Measurements from ENCODE around the gene TPCN2. TPM values are rescaled to one million over a fixed set of nuclear protein-coding genes. Genes with fewer than 3 reads are reported as not detected.
A peak's percentile ranks its signal among the peaks of the same experiment; 100 is the strongest.

Gene TPCN2
- polyA plus RNA-seq, 2 donors = 6.5 to 12.1 TPM

- Histone ChIP-seq H3K4me3 (ENCODE audit: low read depth in 1 of 2, low read length in 2 of 2) (no peak overlapping the region), H3K27me3 (ENCODE audit: control insufficient read depth in 1 of 2, insufficient read depth in 2 of 2, low read length in 2 of 2) (no peaks in the 10 kb centered on the region), H3K36me3 (ENCODE audit: control insufficient read depth in 2 of 2, insufficient read depth in 2 of 2, low read length in 1 of 2) (no peaks in the 10 kb centered on the region), H3K27ac (ENCODE audit: low read depth in 2 of 2, low read length in 1 of 2) (no peak overlapping the region), H3K9me3 (ENCODE audit: control insufficient read depth in 2 of 2, insufficient read depth in 1 of 2, low read depth in 1 of 2, low read length in 1 of 2) (peaks cover 0 to 2% of the 10 kb centered on the region in 2 donors), H3K4me1 (ENCODE audit: control insufficient read depth in 2 of 2, insufficient read depth in 2 of 2, low read length in 1 of 2) (no peaks in the 10 kb centered on the region)
- 85% methylated on average over 22 of the region's 22 CpGs for WGBS, 2 donors
These were observed 14.4 kb upstream of the TPCN2 start for GRCh38 chr11:69034123-69034867.

GRCh38 chr11:69035150-69035945 lies 13.4 kb upstream of the TPCN2 start:
- Histone ChIP-seq H3K4me3 (ENCODE audit: low read depth in 1 of 2, low read length in 2 of 2) (no peak overlapping the region), H3K4me1 (ENCODE audit: control insufficient read depth in 2 of 2, insufficient read depth in 2 of 2, low read length in 1 of 2) (no peaks in the 10 kb centered on the region), H3K27me3 (ENCODE audit: control insufficient read depth in 1 of 2, insufficient read depth in 2 of 2, low read length in 2 of 2) (no peaks in the 10 kb centered on the region), H3K36me3 (ENCODE audit: control insufficient read depth in 2 of 2, insufficient read depth in 2 of 2, low read length in 1 of 2) (no peaks in the 10 kb centered on the region), H3K27ac (ENCODE audit: low read depth in 2 of 2, low read length in 1 of 2) (peak overlapping the region in 1 of 2 donors; percentile 61), H3K9me3 (ENCODE audit: control insufficient read depth in 2 of 2, insufficient read depth in 1 of 2, low read depth in 1 of 2, low read length in 1 of 2) (peaks cover 0 to 2% of the 10 kb centered on the region in 2 donors)
- WGBS, 2 donors = 63 to 67% methylated on average over 20 to 21 of the region's 21 CpGs

- WGBS, 2 donors = 65 to 72% methylated on average over 11 of the region's 11 CpGs
- Histone ChIP-seq H3K9me3 (ENCODE audit: control insufficient read depth in 2 of 2, insufficient read depth in 1 of 2, low read depth in 1 of 2, low read length in 1 of 2) (peaks cover 0 to 2% of the 10 kb centered on the region in 2 donors), H3K27me3 (ENCODE audit: control insufficient read depth in 1 of 2, insufficient read depth in 2 of 2, low read length in 2 of 2) (no peaks in the 10 kb centered on the region), H3K4me3 (ENCODE audit: low read depth in 1 of 2, low read length in 2 of 2) (no peak overlapping the region), H3K27ac (ENCODE audit: low read depth in 2 of 2, low read length in 1 of 2) (peak overlapping the region in 1 of 2 donors; percentile 61), H3K4me1 (ENCODE audit: control insufficient read depth in 2 of 2, insufficient read depth in 2 of 2, low read length in 1 of 2) (no peaks in the 10 kb centered on the region), H3K36me3 (ENCODE audit: control insufficient read depth in 2 of 2, insufficient read depth in 2 of 2, low read length in 1 of 2) (no peaks in the 10 kb centered on the region)
These were observed 12.8 kb upstream of the TPCN2 start for GRCh38 chr11:69035946-69036340.

GRCh38 chr11:69037074-69037473 lies 11.7 kb upstream of the TPCN2 start:
- no peaks in the 10 kb centered on the region for H3K36me3 ChIP-seq (ENCODE audit: control insufficient read depth in 2 of 2, insufficient read depth in 2 of 2, low read length in 1 of 2)
- H3K4me3 ChIP-seq (ENCODE audit: low read depth in 1 of 2, low read length in 2 of 2) = no peak overlapping the region
- no peaks in the 10 kb centered on the region for H3K4me1 ChIP-seq (ENCODE audit: control insufficient read depth in 2 of 2, insufficient read depth in 2 of 2, low read length in 1 of 2)
- no peak overlapping the region for H3K27ac ChIP-seq (ENCODE audit: low read depth in 2 of 2, low read length in 1 of 2)
- 85 to 88% methylated on average over 18 of the region's 18 CpGs for WGBS, 2 donors
- peaks cover 0 to 2% of the 10 kb centered on the region in 2 donors for H3K9me3 ChIP-seq (ENCODE audit: control insufficient read depth in 2 of 2, insufficient read depth in 1 of 2, low read depth in 1 of 2, low read length in 1 of 2)
- H3K27me3 ChIP-seq (ENCODE audit: control insufficient read depth in 1 of 2, insufficient read depth in 2 of 2, low read length in 2 of 2) = no peaks in the 10 kb centered on the region

GRCh38 chr11:69037544-69037943 lies 11.2 kb upstream of the TPCN2 start:
- Histone ChIP-seq H3K9me3 (ENCODE audit: control insufficient read depth in 2 of 2, insufficient read depth in 1 of 2, low read depth in 1 of 2, low read length in 1 of 2) (peaks cover 0 to 2% of the 10 kb centered on the region in 2 donors), H3K27ac (ENCODE audit: low read depth in 2 of 2, low read length in 1 of 2) (peak overlapping the region in 1 of 2 donors; percentile 24), H3K4me3 (ENCODE audit: low read depth in 1 of 2, low read length in 2 of 2) (no peak overlapping the region), H3K36me3 (ENCODE audit: control insufficient read depth in 2 of 2, insufficient read depth in 2 of 2, low read length in 1 of 2) (no peaks in the 10 kb centered on the region), H3K4me1 (ENCODE audit: control insufficient read depth in 2 of 2, insufficient read depth in 2 of 2, low read length in 1 of 2) (no peaks in the 10 kb centered on the region), H3K27me3 (ENCODE audit: control insufficient read depth in 1 of 2, insufficient read depth in 2 of 2, low read length in 2 of 2) (no peaks in the 10 kb centered on the region)
- 77 to 81% methylated on average over 8 of the region's 8 CpGs for WGBS, 2 donors

GRCh38 chr11:69039501-69039900 lies 9.2 kb upstream of the TPCN2 start:
- Histone ChIP-seq H3K9me3 (ENCODE audit: control insufficient read depth in 2 of 2, insufficient read depth in 1 of 2, low read depth in 1 of 2, low read length in 1 of 2) (no peaks in the 10 kb centered on the region), H3K4me3 (ENCODE audit: low read depth in 1 of 2, low read length in 2 of 2) (no peak overlapping the region), H3K36me3 (ENCODE audit: control insufficient read depth in 2 of 2, insufficient read depth in 2 of 2, low read length in 1 of 2) (no peaks in the 10 kb centered on the region), H3K27ac (ENCODE audit: low read depth in 2 of 2, low read length in 1 of 2) (no peak overlapping the region), H3K4me1 (ENCODE audit: control insufficient read depth in 2 of 2, insufficient read depth in 2 of 2, low read length in 1 of 2) (peaks cover 0 to 2% of the 10 kb centered on the region in 2 donors), H3K27me3 (ENCODE audit: control insufficient read depth in 1 of 2, insufficient read depth in 2 of 2, low read length in 2 of 2) (no peaks in the 10 kb centered on the region)
- 75 to 86% methylated on average over 1 of the region's 1 CpG for WGBS, 2 donors

GRCh38 chr11:69040051-69040450 lies 8.7 kb upstream of the TPCN2 start:
- no peaks in the 10 kb centered on the region for H3K27me3 ChIP-seq (ENCODE audit: control insufficient read depth in 1 of 2, insufficient read depth in 2 of 2, low read length in 2 of 2)
- peaks cover 0 to 2% of the 10 kb centered on the region in 2 donors for H3K4me1 ChIP-seq (ENCODE audit: control insufficient read depth in 2 of 2, insufficient read depth in 2 of 2, low read length in 1 of 2)
- H3K36me3 ChIP-seq (ENCODE audit: control insufficient read depth in 2 of 2, insufficient read depth in 2 of 2, low read length in 1 of 2) = no peaks in the 10 kb centered on the region
- no peaks in the 10 kb centered on the region for H3K9me3 ChIP-seq (ENCODE audit: control insufficient read depth in 2 of 2, insufficient read depth in 1 of 2, low read depth in 1 of 2, low read length in 1 of 2)
- H3K27ac ChIP-seq (ENCODE audit: low read depth in 2 of 2, low read length in 1 of 2) = no peak overlapping the region
- no peak overlapping the region for H3K4me3 ChIP-seq (ENCODE audit: low read depth in 1 of 2, low read length in 2 of 2)
- 79 to 81% methylated on average over 6 of the region's 6 CpGs for WGBS, 2 donors

- WGBS, 2 donors = 74 to 78% methylated on average over 4 of the region's 4 CpGs
- H3K4me3 ChIP-seq (ENCODE audit: low read depth in 1 of 2, low read length in 2 of 2) = no peak overlapping the region
- no peaks in the 10 kb centered on the region for H3K27me3 ChIP-seq (ENCODE audit: control insufficient read depth in 1 of 2, insufficient read depth in 2 of 2, low read length in 2 of 2)
- no peaks in the 10 kb centered on the region for H3K9me3 ChIP-seq (ENCODE audit: control insufficient read depth in 2 of 2, insufficient read depth in 1 of 2, low read depth in 1 of 2, low read length in 1 of 2)
- H3K27ac ChIP-seq (ENCODE audit: low read depth in 2 of 2, low read length in 1 of 2) = no peak overlapping the region
- H3K4me1 ChIP-seq (ENCODE audit: control insufficient read depth in 2 of 2, insufficient read depth in 2 of 2, low read length in 1 of 2) = peaks cover 0 to 2% of the 10 kb centered on the region in 2 donors
- H3K36me3 ChIP-seq (ENCODE audit: control insufficient read depth in 2 of 2, insufficient read depth in 2 of 2, low read length in 1 of 2) = no peaks in the 10 kb centered on the region
These were observed 8.0 kb upstream of the TPCN2 start for GRCh38 chr11:69040581-69041260.

- Histone ChIP-seq H3K4me1 (ENCODE audit: control insufficient read depth in 2 of 2, insufficient read depth in 2 of 2, low read length in 1 of 2) (peaks cover 0 to 2% of the 10 kb centered on the region in 2 donors), H3K27ac (ENCODE audit: low read depth in 2 of 2, low read length in 1 of 2) (no peak overlapping the region), H3K27me3 (ENCODE audit: control insufficient read depth in 1 of 2, insufficient read depth in 2 of 2, low read length in 2 of 2) (no peaks in the 10 kb centered on the region), H3K9me3 (ENCODE audit: control insufficient read depth in 2 of 2, insufficient read depth in 1 of 2, low read depth in 1 of 2, low read length in 1 of 2) (no peaks in the 10 kb centered on the region), H3K36me3 (ENCODE audit: control insufficient read depth in 2 of 2, insufficient read depth in 2 of 2, low read length in 1 of 2) (no peaks in the 10 kb centered on the region), H3K4me3 (ENCODE audit: low read depth in 1 of 2, low read length in 2 of 2) (no peak overlapping the region)
- 70 to 77% methylated on average over 2 of the region's 2 CpGs for WGBS, 2 donors
These were observed 7.2 kb upstream of the TPCN2 start for GRCh38 chr11:69041516-69041915.
